HUES48 (cell line): ENCODE results near the gene TRIM10.

Experiments
- H3K27ac ChIP-seq: one replicate; pipeline ENCODE4 v1.7.0; 2013; ENCODE audit warnings: low read depth, low read length, inconsistent platforms
- H3K27me3 ChIP-seq: 2 replicates; pipeline ENCODE4 v1.6.1; 2013; ENCODE audit warnings: mild to moderate bottlenecking, low read length; ENCODE audit not compliant: control insufficient read depth, insufficient read depth
- H3K36me3 ChIP-seq: 2 replicates; pipeline ENCODE4 v1.6.1; 2013; ENCODE audit warnings: low read length; ENCODE audit not compliant: control insufficient read depth, insufficient read depth
- H3K4me1 ChIP-seq: 2 replicates; pipeline ENCODE4 v1.6.1; 2013; ENCODE audit warnings: mild to moderate bottlenecking, low read length; ENCODE audit not compliant: control insufficient read depth, insufficient read depth
- H3K4me3 ChIP-seq: 2 replicates; pipeline ENCODE4 v1.5.1; 2013; ENCODE audit warnings: mild to moderate bottlenecking, low read depth, low read length
- H3K9ac ChIP-seq: 2 replicates; pipeline ENCODE4 v1.6.1; 2013; ENCODE audit warnings: mild to moderate bottlenecking, low read depth, low read length, moderate library complexity
- H3K9me3 ChIP-seq: 2 replicates; pipeline ENCODE4 v1.6.1; 2013; ENCODE audit warnings: low read length; ENCODE audit not compliant: control insufficient read depth, insufficient read depth

TRIM10 gene

DNA sequence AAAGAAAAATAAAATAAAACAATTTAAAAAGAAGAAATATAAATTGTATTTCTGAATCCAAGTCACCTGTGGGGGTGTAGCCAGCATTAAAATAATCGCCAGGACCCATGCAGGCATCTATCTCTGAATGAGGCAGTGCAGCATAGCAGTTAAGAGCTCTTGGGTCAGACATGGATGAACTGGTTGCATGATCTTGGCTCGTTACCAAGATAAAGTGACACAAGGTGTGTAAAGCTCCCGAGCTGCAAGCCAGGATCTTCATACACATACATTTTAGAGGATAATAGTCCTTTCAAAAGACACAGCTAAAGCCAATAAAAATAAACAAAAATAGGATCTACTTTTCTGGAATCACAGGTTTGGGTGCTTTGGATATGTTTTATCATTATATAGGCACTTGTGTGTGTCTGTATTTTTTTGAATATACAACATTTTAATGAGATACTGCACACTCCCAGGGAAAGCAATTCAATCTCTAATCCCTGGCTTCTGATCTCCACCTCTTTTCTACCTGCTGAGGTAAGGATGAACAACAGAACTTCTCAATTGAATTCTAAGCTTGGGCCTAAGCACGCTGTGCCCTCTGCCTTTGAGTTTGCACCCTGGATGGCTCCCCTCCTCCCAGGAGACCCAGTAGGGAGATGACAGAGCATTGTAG is 8.9 kb downstream of the TRIM10 start:
- Histone ChIP-seq H3K9ac (no peak overlapping the region), H3K9me3 (no peaks in the 10 kb centered on the region), H3K4me1 (no peaks in the 10 kb centered on the region), H3K36me3 (no peaks in the 10 kb centered on the region), H3K4me3 (no peak overlapping the region), H3K27ac (no peak overlapping the region), H3K27me3 (0 out of 2 replicates have a peak, but pooled peaks cover 5% of the 10 kb centered on the region)

- Histone ChIP-seq H3K9ac (no peak overlapping the region), H3K4me3 (no peak overlapping the region), H3K27ac (no peak overlapping the region), H3K9me3 (no peaks in the 10 kb centered on the region), H3K36me3 (no peaks in the 10 kb centered on the region), H3K27me3 (0 out of 2 replicates have a peak, but pooled peaks cover 5% of the 10 kb centered on the region), H3K4me1 (no peaks in the 10 kb centered on the region)
These were observed 9.4 kb downstream of the TRIM10 start for GRCh38 chr6:30151580-30151979.

DNA sequence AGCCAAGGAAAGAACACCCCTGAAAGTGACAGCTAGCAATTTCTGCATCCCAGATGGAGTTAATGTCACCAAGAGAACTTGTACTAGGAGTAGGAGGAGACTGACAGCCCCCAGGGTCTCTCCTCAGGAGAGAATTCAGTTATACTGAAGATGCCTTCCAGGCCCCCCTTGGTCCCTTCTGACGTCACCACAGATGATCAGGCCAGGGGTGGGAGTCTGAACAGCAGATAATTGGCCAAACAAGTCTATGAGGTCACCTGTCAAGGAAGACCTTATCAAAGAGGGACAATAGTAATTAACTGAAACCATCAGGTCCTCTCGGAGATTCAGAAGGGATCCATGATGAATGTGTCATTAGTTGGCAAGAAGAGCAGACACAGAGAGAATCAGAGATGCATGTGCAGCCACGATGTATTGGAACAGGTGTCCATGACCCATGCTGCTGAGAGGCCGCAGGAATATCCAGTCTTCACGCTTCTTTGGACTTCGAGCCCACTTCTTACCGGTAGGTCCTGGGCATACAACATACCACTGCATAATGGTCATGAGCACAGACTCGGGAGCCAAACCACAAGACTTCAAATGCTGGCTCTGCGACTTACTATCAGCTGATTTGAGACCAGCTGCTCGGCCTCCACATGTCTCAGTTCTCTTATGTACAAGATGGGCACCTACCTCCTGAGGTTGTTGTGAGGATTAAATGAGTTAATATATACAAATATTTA is 10.2 kb downstream of the TRIM10 start:
- no peak overlapping the region for H3K27ac ChIP-seq
- H3K36me3 ChIP-seq, result no peaks in the 10 kb centered on the region
- H3K27me3 ChIP-seq, result 0 out of 2 replicates have a peak, but pooled peaks cover 5% of the 10 kb centered on the region
- peaks cover 2% of the 10 kb centered on the region; the same call in 1 of the 2 replicates for H3K4me1 ChIP-seq
- no peaks in the 10 kb centered on the region for H3K9me3 ChIP-seq
- H3K4me3 ChIP-seq, result no peak overlapping the region
- H3K9ac ChIP-seq, result no peak overlapping the region

DNA sequence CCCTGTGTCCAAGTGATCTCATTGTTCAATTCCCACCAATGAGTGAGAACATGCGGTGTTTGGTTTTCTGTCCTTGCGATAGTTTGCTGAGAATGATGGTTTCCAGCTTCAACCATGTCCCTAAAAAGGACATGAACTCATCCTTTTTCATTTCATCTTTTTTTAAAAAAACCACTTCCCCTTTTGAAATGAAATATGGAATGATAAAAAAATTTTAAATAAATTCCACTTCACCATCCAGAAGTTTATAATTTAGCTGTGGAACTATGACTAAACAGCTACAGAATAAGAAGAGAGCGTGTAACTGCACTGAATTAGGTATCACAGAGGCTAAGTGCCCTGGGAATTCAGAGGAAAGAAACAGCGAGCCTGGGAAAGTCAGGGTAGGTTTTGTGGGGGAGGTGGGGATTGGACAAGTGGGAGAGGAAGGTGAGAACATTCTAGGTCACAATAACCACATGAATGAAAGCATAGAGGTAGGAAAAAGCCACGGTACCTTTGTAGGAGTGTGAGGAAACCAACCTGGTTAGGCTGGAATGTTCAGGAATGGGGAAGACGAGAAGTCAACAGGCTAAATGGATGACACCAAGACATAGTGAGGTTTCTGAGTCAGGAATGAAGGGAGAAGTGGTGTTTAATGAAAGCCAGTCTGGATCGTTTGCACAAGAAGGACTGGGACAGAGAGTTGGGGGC is 11.0 kb downstream of the TRIM10 start:
- H3K9me3 ChIP-seq, result no peaks in the 10 kb centered on the region
- no peaks in the 10 kb centered on the region for H3K36me3 ChIP-seq
- H3K27ac ChIP-seq, result no peak overlapping the region
- H3K27me3 ChIP-seq, result 0 out of 2 replicates have a peak, but pooled peaks cover 5% of the 10 kb centered on the region
- no peak overlapping the region for H3K4me3 ChIP-seq
- H3K9ac ChIP-seq, result no peak overlapping the region
- peaks cover 8% of the 10 kb centered on the region; the same call in 1 of the 2 replicates for H3K4me1 ChIP-seq

DNA sequence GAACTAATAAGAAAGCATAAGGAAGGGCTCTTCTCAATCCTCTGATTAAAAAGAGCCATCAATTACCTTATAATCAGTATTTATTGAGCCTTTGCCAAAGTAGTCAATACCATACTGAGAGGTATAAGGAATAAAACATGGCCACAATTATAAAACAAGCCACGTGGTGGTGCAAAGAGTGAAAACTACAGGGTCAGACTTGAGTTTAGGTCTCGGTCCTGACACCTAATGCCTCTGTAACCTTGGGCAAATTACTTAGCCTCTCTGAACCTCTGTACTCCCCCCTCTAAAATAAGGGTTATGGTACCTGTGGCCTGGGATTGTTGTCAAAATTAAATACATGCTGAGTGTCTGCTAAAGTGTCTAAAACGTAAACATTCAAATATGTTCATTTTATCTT is 11.8 kb downstream of the TRIM10 start:
- no peak overlapping the region for H3K27ac ChIP-seq
- peaks cover 8% of the 10 kb centered on the region; the same call in 1 of the 2 replicates for H3K4me1 ChIP-seq
- H3K9me3 ChIP-seq, result no peaks in the 10 kb centered on the region
- H3K36me3 ChIP-seq, result no peaks in the 10 kb centered on the region
- H3K9ac ChIP-seq, result no peak overlapping the region
- H3K27me3 ChIP-seq, result 0 out of 2 replicates have a peak, but pooled peaks cover 5% of the 10 kb centered on the region
- H3K4me3 ChIP-seq, result no peak overlapping the region

DNA sequence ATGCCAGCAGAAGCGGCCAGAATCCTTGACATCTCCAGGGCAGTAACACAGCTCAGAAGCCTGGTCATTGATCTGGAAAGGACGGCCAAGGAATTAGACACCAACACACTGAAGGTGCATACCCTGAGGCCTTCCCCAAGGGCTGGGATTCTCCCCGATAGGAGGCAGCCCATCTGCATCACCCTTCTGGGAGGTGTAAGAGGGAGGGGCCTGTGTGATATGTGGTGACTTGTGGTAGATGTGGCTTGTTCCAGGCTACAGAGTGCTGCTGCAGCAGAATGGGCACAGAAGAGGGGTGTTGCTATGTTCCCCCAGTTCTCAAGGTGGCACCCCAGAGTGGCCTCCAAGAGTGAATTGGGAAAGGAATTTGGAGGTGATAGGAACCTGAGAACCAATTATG is 13.9 kb downstream of the TRIM10 start:
- Histone ChIP-seq H3K27ac (no peak overlapping the region), H3K4me3 (no peak overlapping the region), H3K36me3 (no peaks in the 10 kb centered on the region), H3K9me3 (no peaks in the 10 kb centered on the region), H3K27me3 (0 out of 2 replicates have a peak, but pooled peaks cover 5% of the 10 kb centered on the region), H3K4me1 (peaks cover 8% of the 10 kb centered on the region; the same call in 1 of the 2 replicates), H3K9ac (no peak overlapping the region)

- H3K4me1 ChIP-seq, result peaks cover 8% of the 10 kb centered on the region; the same call in 1 of the 2 replicates
These were observed 15.2 kb downstream of the TRIM10 start for GRCh38 chr6:30145818-30146217.

DNA sequence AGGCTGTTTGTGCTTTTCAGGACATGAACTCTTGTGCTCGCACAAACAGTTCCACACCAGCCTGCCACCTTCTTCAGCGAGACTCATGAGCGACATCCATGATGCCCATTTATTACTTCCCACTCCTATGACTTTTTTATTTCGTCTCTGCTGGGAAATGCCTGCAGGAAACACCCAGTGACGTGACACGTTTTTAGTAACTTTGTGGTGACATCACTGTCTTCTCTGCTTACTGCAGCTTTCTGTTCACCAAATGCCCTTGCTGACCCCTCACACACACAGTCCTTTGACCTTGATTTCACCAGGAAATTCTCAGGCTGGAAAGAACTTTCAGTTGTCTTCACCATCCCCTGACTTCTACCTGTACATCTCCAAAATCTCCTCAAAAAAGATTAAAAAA is 16.2 kb downstream of the TRIM10 start:
- Histone ChIP-seq H3K4me1 (peaks cover 8% of the 10 kb centered on the region; the same call in 1 of the 2 replicates), H3K27ac (no peak overlapping the region), H3K9ac (no peak overlapping the region), H3K36me3 (no peaks in the 10 kb centered on the region), H3K27me3 (no peaks in the 10 kb centered on the region), H3K9me3 (no peaks in the 10 kb centered on the region), H3K4me3 (no peak overlapping the region)

More at GRCh38 chr6:30145818-30146217, 15.2 kb downstream of the TRIM10 start:
- Histone ChIP-seq H3K9ac (no peak overlapping the region), H3K27me3 (0 out of 2 replicates have a peak, but pooled peaks cover 2% of the 10 kb centered on the region), H3K9me3 (no peaks in the 10 kb centered on the region), H3K36me3 (no peaks in the 10 kb centered on the region), H3K27ac (no peak overlapping the region), H3K4me3 (no peak overlapping the region)

DNA sequence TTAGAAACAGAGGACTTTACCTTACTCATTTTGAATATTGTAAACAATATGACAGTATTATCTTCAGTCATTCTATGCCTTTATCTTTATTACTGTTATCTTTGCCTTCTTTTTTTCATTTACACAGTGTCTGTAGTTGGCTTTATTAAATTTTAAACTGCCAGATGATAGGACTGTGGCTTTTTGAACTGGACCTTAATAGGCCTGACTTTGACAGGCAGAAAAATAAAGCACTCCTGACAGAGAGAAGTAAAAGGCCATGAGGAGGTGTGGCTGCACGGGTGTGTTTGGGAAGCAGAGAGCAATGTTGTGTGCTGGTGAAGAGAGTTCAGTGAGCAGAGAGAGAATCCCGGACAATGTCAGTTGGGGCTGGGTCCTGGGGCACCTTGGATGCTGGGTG is 17.2 kb downstream of the TRIM10 start:
- Histone ChIP-seq H3K9me3 (no peaks in the 10 kb centered on the region), H3K4me3 (no peak overlapping the region), H3K27ac (no peak overlapping the region), H3K4me1 (peaks cover 8% of the 10 kb centered on the region; the same call in 1 of the 2 replicates), H3K36me3 (no peaks in the 10 kb centered on the region), H3K9ac (no peak overlapping the region), H3K27me3 (no peaks in the 10 kb centered on the region)

- Histone ChIP-seq H3K27ac (no peak overlapping the region), H3K36me3 (no peaks in the 10 kb centered on the region), H3K9me3 (no peaks in the 10 kb centered on the region), H3K4me1 (peaks cover 8% of the 10 kb centered on the region; the same call in 1 of the 2 replicates), H3K4me3 (no peak overlapping the region), H3K9ac (no peak overlapping the region), H3K27me3 (no peaks in the 10 kb centered on the region)
These were observed 18.3 kb downstream of the TRIM10 start for GRCh38 chr6:30142665-30143064.
